IMR-90 (cell line): ENCODE results near the gene TMEM52. TPM values are rescaled to one million over a fixed set of nuclear protein-coding genes. Genes with fewer than 3 reads are reported as not detected.

ENCODE experiments used
- ATAC-seq: fragments of 200-7000 bp; cut with Tn5 transposase; 2 replicates; pipeline ENCODE4 v1.9.1; 2020; ENCODE audit warnings: low read depth, mild to moderate bottlenecking, moderate library complexity
- BruUV-seq: library from RNA; stranded (reverse); fragments of 400-500 nt; replicated peaks from 2 replicates; lab custom pipeline; 2021; lab: Mats Ljungman, UMichigan
- CTCF ChIA-PET: fragments of 300-600 bp; formaldehyde crosslinking; extraction: SDS; loops from one replicate; lab custom pipeline; 2021; ENCODE audit warnings: antibody characterized with exemption; lab: Yijun Ruan, JAX
- POLR2A ChIA-PET: fragments of 300-600 bp; sonication (Branson Sonifier 250); formaldehyde crosslinking; loops from one replicate; lab custom pipeline; 2022; ENCODE audit warnings: antibody characterized with exemption; ENCODE audit not compliant: unreplicated experiment; lab: Charles Lee
- DNase-seq: peaks from one replicate; pipeline ENCODE4 v3.0.0; 2013
- H2AFZ ChIP-seq: replicated peaks from 2 replicates; pipeline ENCODE3; 2013; ENCODE audit warnings: low read length, mild to moderate bottlenecking; ENCODE audit not compliant: poor library complexity
- H2AK5ac ChIP-seq: 2 replicates; pipeline ENCODE4 v1.6.1; 2013; ENCODE audit warnings: low read depth, low read length, inconsistent platforms
- H2AK9ac ChIP-seq: replicated peaks from 2 replicates; pipeline ENCODE3; 2013; ENCODE audit warnings: mild to moderate bottlenecking, low read depth, low read length, moderate library complexity; ENCODE audit not compliant: poor library complexity
- H2BK120ac ChIP-seq: 2 replicates; pipeline ENCODE4 v1.6.1; 2013; ENCODE audit warnings: low read depth, low read length, inconsistent platforms
- H2BK15ac ChIP-seq: 3 replicates; pipeline ENCODE4 v1.6.1; 2013; ENCODE audit warnings: low read depth, low read length, inconsistent platforms
- H2BK20ac ChIP-seq: 2 replicates; pipeline ENCODE4 v1.6.1; 2013; ENCODE audit warnings: low read depth, mild to moderate bottlenecking, inconsistent platforms, low read length, moderate library complexity
- H2BK5ac ChIP-seq: 2 replicates; pipeline ENCODE4 v1.6.1; 2013; ENCODE audit warnings: mild to moderate bottlenecking, low read depth, low read length, inconsistent platforms; ENCODE audit not compliant: poor library complexity, severe bottlenecking
- H3K14ac ChIP-seq: replicated peaks from 2 replicates; pipeline ENCODE4 v1.6.1; 2013; ENCODE audit warnings: low read depth, low read length, inconsistent platforms
- H3K18ac ChIP-seq: 2 replicates; pipeline ENCODE4 v1.6.1; 2013; ENCODE audit warnings: low read depth, low read length, control low read depth
- H3K23ac ChIP-seq: 2 replicates; pipeline ENCODE4 v1.6.1; 2013; ENCODE audit warnings: low read depth, low read length, inconsistent platforms
- H3K27ac ChIP-seq: 2 replicates; pipeline ENCODE4 v1.5.1; 2013; ENCODE audit warnings: mild to moderate bottlenecking, control low read depth, low read length; ENCODE audit not compliant: insufficient read depth
- H3K27me3 ChIP-seq: 2 replicates; pipeline ENCODE4 v1.6.1; 2013; ENCODE audit warnings: low read length; ENCODE audit not compliant: control insufficient read depth, insufficient read depth
- H3K36me3 ChIP-seq: 2 replicates; pipeline ENCODE4 v1.6.1; 2013; ENCODE audit warnings: low read length, mixed read lengths; ENCODE audit not compliant: control insufficient read depth, insufficient read depth
- H3K4ac ChIP-seq: 2 replicates; pipeline ENCODE4 v1.6.1; 2013; ENCODE audit warnings: low read depth, low read length, inconsistent platforms
- H3K4me1 ChIP-seq: 2 replicates; pipeline ENCODE4 v1.6.1; 2013; ENCODE audit warnings: low read length, mixed read lengths; ENCODE audit not compliant: control insufficient read depth, insufficient read depth
- H3K4me2 ChIP-seq: 2 replicates; pipeline ENCODE4 v1.6.1; 2013; ENCODE audit warnings: low read depth, mild to moderate bottlenecking, control low read depth, low read length, moderate library complexity
- H3K4me3 ChIP-seq: 2 replicates; pipeline ENCODE4 v1.5.1; 2013; ENCODE audit warnings: low read depth, mild to moderate bottlenecking, control low read depth, low read length, moderate library complexity; ENCODE audit not compliant: insufficient read depth
- H3K56ac ChIP-seq: 2 replicates; pipeline ENCODE4 v1.6.1; 2013; ENCODE audit warnings: low read length, inconsistent platforms; ENCODE audit not compliant: insufficient read depth; ENCODE audit errors: extremely low read depth
- H3K79me1 ChIP-seq, 2 experiments: 2 replicates each; pipeline ENCODE4 v1.6.1; 2013; ENCODE audit warnings: low read length in 2 of 2, inconsistent platforms in 1 of 2, low read depth in 1 of 2
- H3K9ac ChIP-seq: 2 replicates; pipeline ENCODE4 v1.6.1; 2013; ENCODE audit warnings: low read depth, low read length, control low read depth
- H3K9me1 ChIP-seq: 2 replicates; pipeline ENCODE4 v1.6.1; 2013; ENCODE audit warnings: low read length, inconsistent platforms; ENCODE audit not compliant: insufficient read depth
- H3K9me3 ChIP-seq: 2 replicates; pipeline ENCODE4 v1.6.1; 2013; ENCODE audit warnings: low read length; ENCODE audit not compliant: control insufficient read depth, insufficient read depth
- H4K20me1 ChIP-seq: 2 replicates; pipeline ENCODE4 v1.6.1; 2013; ENCODE audit warnings: low read length, inconsistent platforms; ENCODE audit not compliant: insufficient read depth
- H4K5ac ChIP-seq: 2 replicates; pipeline ENCODE4 v1.6.1; 2013; ENCODE audit warnings: mild to moderate bottlenecking, low read depth, low read length, control low read depth
- H4K8ac ChIP-seq, 2 experiments: 2 replicates each; pipeline ENCODE4 v1.6.1; 2013; ENCODE audit warnings: low read depth in 2 of 2, low read length in 2 of 2, control low read depth in 1 of 2, inconsistent platforms in 1 of 2
- H4K91ac ChIP-seq: 2 replicates; pipeline ENCODE4 v1.6.1; 2013; ENCODE audit warnings: low read depth, low read length, inconsistent platforms; ENCODE audit not compliant: insufficient read depth
- CEBPB ChIP-seq: IDR thresholded peaks from 2 replicates; pipeline ENCODE4 v1.6.1; 2012; ENCODE audit warnings: low read depth, low read length, improper control_type of control experiment
- CHD1 ChIP-seq: IDR thresholded peaks from 2 replicates; pipeline ENCODE4 v1.6.1; 2012; ENCODE audit warnings: low read depth, low read length, improper control_type of control experiment
- FOS ChIP-seq: fragments of 150-350 bp; IDR thresholded peaks from 2 replicates; pipeline ENCODE4 v1.6.1; 2016; ENCODE audit warnings: low read depth, low read length
- POLR2A ChIP-seq: IDR thresholded peaks from 2 replicates; pipeline ENCODE4 v1.6.1; 2012; ENCODE audit warnings: mild to moderate bottlenecking, low read depth, low read length
- RAD21 ChIP-seq: IDR thresholded peaks from 2 replicates; pipeline ENCODE4 v1.6.1; 2012; ENCODE audit warnings: low read length, improper control_type of control experiment
- SMC3 ChIP-seq: fragments of 150-350 bp; IDR thresholded peaks from 2 replicates; pipeline ENCODE4 v1.6.1; 2016; ENCODE audit warnings: low read depth, mild to moderate bottlenecking, antibody characterized with exemption, low read length, moderate library complexity
- WGBS, 2 experiments: methylation state at CpG; one replicate each; pipeline versions ENCODE4 v1.1.5 to v1.1.7; 2013; ENCODE audit warnings: missing lambda C conversion rate in 2 of 2; ENCODE audit not compliant: insufficient read length in 1 of 2; ENCODE audit errors: extremely low coverage in 2 of 2; 5-methylcytosine and 5-hydroxymethylcytosine counted together
- dilution Hi-C: fragments of 300-500 bp; cut with HindIII; formaldehyde crosslinking; loops from one replicate; pipeline ENCODE4 v1.14.3; 2018; ENCODE audit warnings: low sequenced_read_pairs; ENCODE audit not compliant: unreplicated experiment
- in situ Hi-C: fragments of 300-500 bp; cut with MboI; formaldehyde crosslinking; loops from 3 replicates; pipeline ENCODE4 v1.14.3; 2019; ENCODE audit warnings: low sequenced_read_pairs, inconsistent platforms, mixed read lengths
- intact Hi-C: fragments of 100-400 bp; cut with micrococcal nuclease; formaldehyde crosslinking; loops from 2 replicates; pipeline ENCODE4 v1.10.0; 2022
- polyA plus RNA-seq, 3 experiments: library from polyadenylated mRNA; depleted of rRNA; stranded (reverse); fragments of >200 nt; gene quantifications; 2 replicates each; pipeline ENCODE4 v1.2.3, GENCODE V29; 2012; ENCODE audit warnings: low replicate concordance in 1 of 3
- total RNA-seq: library from RNA; depleted of rRNA; stranded (reverse); fragments of >200 nt; gene quantifications from 2 replicates; pipeline ENCODE4 v1.2.3, GENCODE V29; 2012
- TF ChIP-seq, protein P1 (sequence below): conservative IDR thresholded peaks from 2 replicates; pipeline ENCODE4 v1.5.1; 2012; ENCODE audit warnings: mild to moderate bottlenecking, low read depth, low read length, improper control_type of control experiment

The TMEM52 gene
- total and polyA plus RNA-seq, 2 of the 4 experiments (the other 2 are of a cell fraction), result 0.54 to 1.3 TPM

DNA sequence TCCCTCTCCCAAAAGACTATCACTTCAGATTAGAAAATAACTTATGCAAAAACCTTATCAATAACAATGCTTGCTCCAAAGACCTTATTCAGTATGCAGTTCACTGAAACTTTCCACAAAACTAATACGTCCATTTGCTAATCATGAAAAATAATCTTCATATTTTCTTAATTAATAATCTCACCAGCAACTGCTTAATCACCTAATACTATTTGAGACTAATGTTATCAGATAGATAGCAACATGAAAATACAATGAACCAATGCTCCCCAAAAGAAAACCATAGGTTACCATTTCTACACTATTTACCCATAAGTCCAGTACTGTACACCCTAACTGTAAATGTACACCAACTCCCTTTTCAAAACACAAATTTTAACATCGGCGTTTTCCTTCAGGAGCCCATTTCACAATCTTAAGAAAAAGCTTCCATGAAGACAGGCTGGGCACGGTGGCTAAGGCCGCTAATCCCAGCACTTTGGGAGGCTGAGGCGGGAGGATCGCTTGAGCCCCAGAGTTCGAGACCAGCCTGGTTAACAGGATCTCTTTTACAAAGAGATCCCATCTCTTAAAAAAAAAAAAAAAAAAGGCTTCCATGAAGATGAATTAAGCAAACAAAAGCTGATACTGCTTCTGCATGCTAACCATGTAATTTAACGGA lies 29.9 kb downstream of the TMEM52 start:
- no peaks in the 10 kb centered on the region for H3K9me3 ChIP-seq
- dilution Hi-C loops, result loop anchor here (10.0 kb wide), 1 partner anchor 64 kb away; no protein-coding TSS in a partner anchor
- intact Hi-C loops, result loop anchor here (5.0 kb wide), 2 partner anchors 62 to 102 kb away; no protein-coding TSS in a partner anchor
- peak overlapping the region in 1 of 2 experiments; percentile 94; a peak in 1 of 4 replicates for H4K8ac ChIP-seq
- CTCF ChIA-PET, result interaction anchor here (0.6 kb wide), 1 partner anchor 265 kb away, joined by 4 read pairs; no protein-coding TSS in a partner anchor
- H2BK15ac ChIP-seq, result no peak overlapping the region
- 17% methylated on average over 2 of the region's 9 CpGs; no CpG with 5 or more reads in 1 of the 2 experiments for WGBS, 2 experiments
- peak overlapping the region; percentile 90 for H3K4me2 ChIP-seq
- H3K4me1 ChIP-seq, result peaks cover 11% of the 10 kb centered on the region
- no peak overlapping the region for H2BK20ac ChIP-seq
- H3K23ac ChIP-seq, result peak overlapping the region; percentile 76
- peak overlapping the region; percentile 91 for H3K9ac ChIP-seq
- H3K27me3 ChIP-seq, result no peaks in the 10 kb centered on the region
- no peaks in the 10 kb centered on the region; the same call in none of the 2 replicates for H3K36me3 ChIP-seq
- H2AFZ ChIP-seq, result no peak overlapping the region
- peak overlapping the region; percentile 86; the same call in 1 of the 2 replicates for H2AK5ac ChIP-seq
- TF ChIP-seq, protein P1, sequence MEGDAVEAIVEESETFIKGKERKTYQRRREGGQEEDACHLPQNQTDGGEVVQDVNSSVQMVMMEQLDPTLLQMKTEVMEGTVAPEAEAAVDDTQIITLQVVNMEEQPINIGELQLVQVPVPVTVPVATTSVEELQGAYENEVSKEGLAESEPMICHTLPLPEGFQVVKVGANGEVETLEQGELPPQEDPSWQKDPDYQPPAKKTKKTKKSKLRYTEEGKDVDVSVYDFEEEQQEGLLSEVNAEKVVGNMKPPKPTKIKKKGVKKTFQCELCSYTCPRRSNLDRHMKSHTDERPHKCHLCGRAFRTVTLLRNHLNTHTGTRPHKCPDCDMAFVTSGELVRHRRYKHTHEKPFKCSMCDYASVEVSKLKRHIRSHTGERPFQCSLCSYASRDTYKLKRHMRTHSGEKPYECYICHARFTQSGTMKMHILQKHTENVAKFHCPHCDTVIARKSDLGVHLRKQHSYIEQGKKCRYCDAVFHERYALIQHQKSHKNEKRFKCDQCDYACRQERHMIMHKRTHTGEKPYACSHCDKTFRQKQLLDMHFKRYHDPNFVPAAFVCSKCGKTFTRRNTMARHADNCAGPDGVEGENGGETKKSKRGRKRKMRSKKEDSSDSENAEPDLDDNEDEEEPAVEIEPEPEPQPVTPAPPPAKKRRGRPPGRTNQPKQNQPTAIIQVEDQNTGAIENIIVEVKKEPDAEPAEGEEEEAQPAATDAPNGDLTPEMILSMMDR, result no peak
- peak; percentile 27; the same call in 1 of the 2 replicates for TF ChIP-seq CEBPB
- no peak for TF ChIP-seq SMC3
- no peak for TF ChIP-seq POLR2A
- no peak for TF ChIP-seq CHD1
- TF ChIP-seq FOS, result no peak
- no peak for TF ChIP-seq RAD21
- H3K4ac ChIP-seq, result no peak overlapping the region
- H3K56ac ChIP-seq, result peak overlapping the region; percentile 38; the same call in 1 of the 2 replicates
- H3K18ac ChIP-seq, result no peak overlapping the region
- no TSS peak for BruUV-seq
- ATAC-seq (no peak), DNase-seq (peak; percentile 24)
- H3K4me3 ChIP-seq, result peak overlapping the region; percentile 87
- peaks cover 13 to 21% of the 10 kb centered on the region in 2 experiments for H3K79me1 ChIP-seq
- H4K5ac ChIP-seq, result no peak overlapping the region
- peaks cover 58% of the 10 kb centered on the region for H4K20me1 ChIP-seq
- in situ Hi-C loops, result loop anchor here (10.0 kb wide), 1 partner anchor 94 kb away; no protein-coding TSS in a partner anchor
- POLR2A ChIA-PET, result interaction anchor here (0.7 kb wide), 1 partner anchor 82 kb away, joined by 8 read pairs; no protein-coding TSS in a partner anchor
- H2BK120ac ChIP-seq, result no peak overlapping the region
- no peak overlapping the region for H2AK9ac ChIP-seq
- H2BK5ac ChIP-seq, result peak overlapping the region; percentile 28
- no peaks in the 10 kb centered on the region; the same call in 1 of the 2 replicates for H3K9me1 ChIP-seq
- H3K27ac ChIP-seq, result peak overlapping the region; percentile 84
- H4K91ac ChIP-seq, result no peak overlapping the region
- H3K14ac ChIP-seq, result peak overlapping the region; percentile 87; the same call in 1 of the 2 replicates
